COR-L47 (cell line): ENCODE measurements around the gene PRDM7.
"Not testable (repeated sequence)": the region's sequence is repeated elsewhere in the genome, so short reads cannot be mapped to it uniquely, and the experiment has no call there.

ENCODE experiments used
- DNase-seq: peaks from one replicate; lab custom pipeline; 2025; lab: John Stamatoyannopoulos, UW

PRDM7 gene

GRCh38 chr16:90072442-90073105 is 4.6 kb downstream of the PRDM7 start:
- no peak for DNase-seq

- DNase-seq: no peak
These were observed 6.7 kb downstream of the PRDM7 start for GRCh38 chr16:90070440-90070839.

GRCh38 chr16:90061437-90061836 is 15.7 kb downstream of the PRDM7 start:
- no peak for DNase-seq

- no peak for DNase-seq
These were observed 19.4 kb downstream of the PRDM7 start for GRCh38 chr16:90057738-90058173.

GRCh38 chr16:90056521-90056920 is 20.6 kb downstream of the PRDM7 start:
- DNase-seq: not testable (repeated sequence)

GRCh38 chr16:90055371-90055770 is 21.8 kb downstream of the PRDM7 start:
- DNase-seq: no peak

GRCh38 chr16:90054554-90054953 is 22.6 kb downstream of the PRDM7 start:
- DNase-seq: no peak

GRCh38 chr16:90053902-90054500 is 23.1 kb downstream of the PRDM7 start:
- no peak for DNase-seq

- DNase-seq: no peak
These were observed 26.2 kb downstream of the PRDM7 start for GRCh38 chr16:90050969-90051368.

GRCh38 chr16:90048737-90049330 is 28.3 kb downstream of the PRDM7 start:
- DNase-seq: no peak

- no peak for DNase-seq
These were observed 28.8 kb downstream of the PRDM7 start for GRCh38 chr16:90048347-90048722.

- DNase-seq: no peak
These were observed 29.3 kb downstream of the PRDM7 start for GRCh38 chr16:90047714-90048346.

- no peak for DNase-seq
These were observed 30.0 kb downstream of the PRDM7 start for GRCh38 chr16:90046971-90047713.

- DNase-seq: no peak
These were observed 30.8 kb downstream of the PRDM7 start for GRCh38 chr16:90046122-90046970.

- DNase-seq: no peak
These were observed 33.0 kb downstream of the PRDM7 start for GRCh38 chr16:90044111-90044551.

- DNase-seq: no peak
These were observed 33.6 kb downstream of the PRDM7 start for GRCh38 chr16:90043526-90043925.

GRCh38 chr16:90042946-90043514 is 34.1 kb downstream of the PRDM7 start:
- no peak for DNase-seq

GRCh38 chr16:90041896-90042473 is 35.1 kb downstream of the PRDM7 start:
- no peak for DNase-seq

- DNase-seq: no peak
These were observed 36.7 kb downstream of the PRDM7 start for GRCh38 chr16:90040152-90041023.

GRCh38 chr16:90037276-90037675 is 39.9 kb downstream of the PRDM7 start:
- DNase-seq: no peak
